IPS-18a (cell line): Measurements from ENCODE around the gene ERCC6.

Experiments used
- H3K27ac ChIP-seq: one replicate; pipeline ENCODE4 v1.5.1; 2013; ENCODE audit warnings: low read length
- H3K27me3 ChIP-seq: one replicate; pipeline ENCODE4 v1.6.1; 2013; ENCODE audit warnings: mild to moderate bottlenecking, low read length; ENCODE audit not compliant: control insufficient read depth, insufficient read depth
- H3K36me3 ChIP-seq: one replicate; pipeline ENCODE4 v1.6.1; 2013; ENCODE audit warnings: low read depth, low read length; ENCODE audit not compliant: control insufficient read depth
- H3K4me1 ChIP-seq: one replicate; pipeline ENCODE4 v1.6.1; 2013; ENCODE audit warnings: low read depth, low read length; ENCODE audit not compliant: control insufficient read depth
- H3K4me3 ChIP-seq: one replicate; pipeline ENCODE4 v1.5.1; 2013; ENCODE audit warnings: low read length
- H3K9ac ChIP-seq: one replicate; pipeline ENCODE4 v1.6.1; 2013; ENCODE audit warnings: mild to moderate bottlenecking, low read length, moderate library complexity
- H3K9me3 ChIP-seq: one replicate; pipeline ENCODE4 v1.6.1; 2013; ENCODE audit warnings: low read depth, low read length; ENCODE audit not compliant: control insufficient read depth

ERCC6 gene

GRCh38 chr10:49523301-49523700 is 15.6 kb downstream of the ERCC6 start:
- Histone ChIP-seq H3K27me3 (no peaks in the 10 kb centered on the region), H3K36me3 (peaks cover 17% of the 10 kb centered on the region), H3K4me1 (no peaks in the 10 kb centered on the region), H3K9ac (no peak overlapping the region), H3K4me3 (no peak overlapping the region), H3K9me3 (no peaks in the 10 kb centered on the region), H3K27ac (no peak overlapping the region)

- Histone ChIP-seq H3K27ac (no peak overlapping the region), H3K4me3 (no peak overlapping the region), H3K9ac (no peak overlapping the region), H3K36me3 (peaks cover under 1% of the 10 kb centered on the region), H3K27me3 (no peaks in the 10 kb centered on the region), H3K4me1 (no peaks in the 10 kb centered on the region), H3K9me3 (no peaks in the 10 kb centered on the region)
Observed at GRCh38 chr10:49521062-49521461, 17.9 kb downstream of the ERCC6 start.

- Histone ChIP-seq H3K4me1 (no peaks in the 10 kb centered on the region), H3K9me3 (no peaks in the 10 kb centered on the region), H3K36me3 (no peaks in the 10 kb centered on the region), H3K27me3 (no peaks in the 10 kb centered on the region), H3K4me3 (no peak overlapping the region), H3K27ac (no peak overlapping the region), H3K9ac (no peak overlapping the region)
Observed at GRCh38 chr10:49520122-49520775, 18.7 kb downstream of the ERCC6 start.

- H3K27me3 ChIP-seq: no peaks in the 10 kb centered on the region
- H3K4me3 ChIP-seq: no peak overlapping the region
- H3K27ac ChIP-seq: no peak overlapping the region
- H3K36me3 ChIP-seq: no peaks in the 10 kb centered on the region
- no peaks in the 10 kb centered on the region for H3K9me3 ChIP-seq
- no peaks in the 10 kb centered on the region for H3K4me1 ChIP-seq
- H3K9ac ChIP-seq: no peak overlapping the region
Observed at GRCh38 chr10:49519717-49520116, 19.2 kb downstream of the ERCC6 start.

GRCh38 chr10:49518982-49519578 is 19.8 kb downstream of the ERCC6 start:
- H3K9ac ChIP-seq: no peak overlapping the region
- no peaks in the 10 kb centered on the region for H3K9me3 ChIP-seq
- H3K36me3 ChIP-seq: no peaks in the 10 kb centered on the region

GRCh38 chr10:49518566-49518965 is 20.4 kb downstream of the ERCC6 start:
- H3K36me3 ChIP-seq: no peaks in the 10 kb centered on the region
- no peaks in the 10 kb centered on the region for H3K4me1 ChIP-seq
- H3K27ac ChIP-seq: no peak overlapping the region
- H3K9me3 ChIP-seq: no peaks in the 10 kb centered on the region
- no peak overlapping the region for H3K9ac ChIP-seq
- no peak overlapping the region for H3K4me3 ChIP-seq
- no peaks in the 10 kb centered on the region for H3K27me3 ChIP-seq

More at GRCh38 chr10:49518982-49519578, 19.8 kb downstream of the ERCC6 start:
- no peaks in the 10 kb centered on the region for H3K27me3 ChIP-seq
- H3K4me3 ChIP-seq: no peak overlapping the region
- H3K4me1 ChIP-seq: no peaks in the 10 kb centered on the region
- H3K27ac ChIP-seq: no peak overlapping the region

GRCh38 chr10:49516216-49516970 is 22.5 kb downstream of the ERCC6 start:
- H3K9me3 ChIP-seq: no peaks in the 10 kb centered on the region
- H3K9ac ChIP-seq: no peak overlapping the region
- H3K27me3 ChIP-seq: no peaks in the 10 kb centered on the region
- no peak overlapping the region for H3K27ac ChIP-seq
- no peaks in the 10 kb centered on the region for H3K36me3 ChIP-seq
- no peaks in the 10 kb centered on the region for H3K4me1 ChIP-seq
- H3K4me3 ChIP-seq: no peak overlapping the region

GRCh38 chr10:49512121-49512809 is 26.7 kb downstream of the ERCC6 start:
- Histone ChIP-seq H3K27me3 (no peaks in the 10 kb centered on the region), H3K9ac (no peak overlapping the region), H3K36me3 (no peaks in the 10 kb centered on the region), H3K27ac (no peak overlapping the region), H3K9me3 (no peaks in the 10 kb centered on the region), H3K4me3 (no peak overlapping the region), H3K4me1 (no peaks in the 10 kb centered on the region)

GRCh38 chr10:49509771-49510303 is 29.1 kb downstream of the ERCC6 start:
- H3K9me3 ChIP-seq: no peaks in the 10 kb centered on the region
- no peak overlapping the region for H3K4me3 ChIP-seq
- H3K36me3 ChIP-seq: no peaks in the 10 kb centered on the region
- H3K27ac ChIP-seq: no peak overlapping the region
- no peaks in the 10 kb centered on the region for H3K4me1 ChIP-seq
- no peak overlapping the region for H3K9ac ChIP-seq
- H3K27me3 ChIP-seq: no peaks in the 10 kb centered on the region

GRCh38 chr10:49508654-49509053 is 30.3 kb downstream of the ERCC6 start:
- no peak overlapping the region for H3K9ac ChIP-seq
- H3K27ac ChIP-seq: no peak overlapping the region
- H3K4me1 ChIP-seq: no peaks in the 10 kb centered on the region
- H3K4me3 ChIP-seq: no peak overlapping the region
- H3K36me3 ChIP-seq: no peaks in the 10 kb centered on the region
- H3K9me3 ChIP-seq: no peaks in the 10 kb centered on the region
- no peaks in the 10 kb centered on the region for H3K27me3 ChIP-seq

- no peak overlapping the region for H3K9ac ChIP-seq
- H3K4me3 ChIP-seq: no peak overlapping the region
- H3K36me3 ChIP-seq: no peaks in the 10 kb centered on the region
- no peaks in the 10 kb centered on the region for H3K27me3 ChIP-seq
- H3K4me1 ChIP-seq: peaks cover 2% of the 10 kb centered on the region
- H3K27ac ChIP-seq: no peak overlapping the region
- no peaks in the 10 kb centered on the region for H3K9me3 ChIP-seq
Observed at GRCh38 chr10:49508249-49508648, 30.7 kb downstream of the ERCC6 start.
